WTC11 (cell line): ENCODE data around the gene STK24. TPM values are rescaled to one million over a fixed set of nuclear protein-coding genes. Genes with fewer than 3 reads are reported as not detected.

ENCODE experiments used
- ATAC-seq: fragments of 200-7000 bp; cut with Tn5 transposase; 2 replicates; pipeline ENCODE4 v1.10.0; 2021; ENCODE audit warnings: mild to moderate bottlenecking, moderate library complexity
- CTCF ChIA-PET: fragments of 300-600 bp; sonication (Branson Sonifier 250); formaldehyde crosslinking; loops from one replicate; lab custom pipeline; 2021; ENCODE audit warnings: antibody characterized with exemption; lab: Charles Lee
- POLR2A ChIA-PET: fragments of 350-600 bp; sonication (Branson Sonifier 250); formaldehyde crosslinking; loops from one replicate; lab custom pipeline; 2021; ENCODE audit warnings: antibody characterized with exemption; lab: Charles Lee
- DNase-seq: peaks from one replicate; pipeline ENCODE4 v3.0.0; 2021; ENCODE audit warnings: low spot score
- H3K27ac Mint-ChIP-seq: 2 replicates; pipeline ENCODE4 v1.8.0; 2021; ENCODE audit warnings: mixed read lengths
- H3K27me3 Mint-ChIP-seq: 2 replicates; pipeline ENCODE4 v1.8.0; 2021; ENCODE audit warnings: low read depth, mild to moderate bottlenecking, moderate library complexity, mixed read lengths
- H3K36me3 Mint-ChIP-seq: 2 replicates; pipeline ENCODE4 v1.8.0; 2021; ENCODE audit warnings: mixed read lengths
- H3K4me1 Mint-ChIP-seq: 2 replicates; pipeline ENCODE4 v1.8.0; 2022; ENCODE audit warnings: mixed read lengths
- H3K4me3 Mint-ChIP-seq: 2 replicates; pipeline ENCODE4 v1.8.0; 2021; ENCODE audit warnings: mild to moderate bottlenecking, moderate library complexity, mixed read lengths
- H3K9me3 Mint-ChIP-seq: 2 replicates; pipeline ENCODE4 v1.8.0; 2021; ENCODE audit warnings: mixed read lengths
- AFF4 ChIP-seq: sonication (generic); formaldehyde crosslinking; IDR thresholded peaks from 2 replicates; pipeline ENCODE4 v1.8.1; 2023; ENCODE audit warnings: mild to moderate bottlenecking, missing genetic modification reagents, borderline replicate concordance
- ATF1 ChIP-seq: sonication (generic); formaldehyde crosslinking; IDR thresholded peaks from 2 replicates; pipeline ENCODE4 v1.8.1; 2023; ENCODE audit warnings: mild to moderate bottlenecking, moderate library complexity, missing genetic modification reagents
- ELF4 ChIP-seq: sonication (generic); formaldehyde crosslinking; IDR thresholded peaks from 2 replicates; pipeline ENCODE4 v1.8.1; 2022; ENCODE audit warnings: low read depth, mild to moderate bottlenecking, moderate library complexity, missing genetic modification reagents
- GABPB1 ChIP-seq: sonication (generic); formaldehyde crosslinking; IDR thresholded peaks from 2 replicates; pipeline ENCODE4 v1.8.1; 2023; ENCODE audit warnings: mild to moderate bottlenecking, missing genetic modification reagents
- IRF2 ChIP-seq: sonication (generic); formaldehyde crosslinking; IDR thresholded peaks from 2 replicates; pipeline ENCODE4 v1.8.0; 2022; ENCODE audit warnings: low read depth, missing genetic modification reagents, borderline replicate concordance
- KAT7 ChIP-seq: sonication (generic); formaldehyde crosslinking; IDR thresholded peaks from 2 replicates; pipeline ENCODE4 v1.8.1; 2023; ENCODE audit warnings: missing genetic modification reagents, mild to moderate bottlenecking, borderline replicate concordance
- NR3C1 ChIP-seq: sonication (generic); formaldehyde crosslinking; conservative IDR thresholded peaks from 2 replicates; pipeline ENCODE4 v1.8.1; 2023; ENCODE audit warnings: low read depth, mild to moderate bottlenecking, missing genetic modification reagents
- SMAD4 ChIP-seq: sonication (generic); formaldehyde crosslinking; IDR thresholded peaks from 2 replicates; pipeline ENCODE4 v1.8.0; 2022; ENCODE audit warnings: mild to moderate bottlenecking, missing genetic modification reagents
- ZNF138 ChIP-seq: sonication (generic); formaldehyde crosslinking; conservative IDR thresholded peaks from 2 replicates; pipeline ENCODE4 v1.8.1; 2022; ENCODE audit warnings: mild to moderate bottlenecking, moderate library complexity, missing genetic modification reagents
- total RNA-seq: library from RNA; stranded (reverse); gene quantifications from 3 replicates; pipeline ENCODE4 v1.2.3, GENCODE V29; 2021
- TF ChIP-seq, protein P1 (sequence below): sonication (generic); formaldehyde crosslinking; IDR thresholded peaks from 2 replicates; pipeline ENCODE4 v1.8.1; 2023; ENCODE audit warnings: mild to moderate bottlenecking, missing genetic modification reagents, moderate library complexity
- TF ChIP-seq, protein P2 (sequence below): sonication (generic); formaldehyde crosslinking; IDR thresholded peaks from 2 replicates; pipeline ENCODE4 v1.8.0; 2023; ENCODE audit warnings: missing genetic modification reagents, mild to moderate bottlenecking, borderline replicate concordance

The STK24 gene
- total RNA-seq, 1 experiment from 2014 or later: 138 TPM

GRCh38 chr13:98416408-98416807 lies 160.5 kb downstream of the STK24 start:
- CTCF ChIA-PET: interaction anchor here (1.0 to 1.4 kb wide), 2 partner anchors 29 to 383 kb away, joined by 3 to 4 read pairs; no protein-coding TSS in a partner anchor
- H3K9me3 Mint-ChIP-seq: no peaks in the 10 kb centered on the region
- no peak overlapping the region for H3K27ac Mint-ChIP-seq
- POLR2A ChIA-PET: no interaction called here
- no peaks in the 10 kb centered on the region for H3K4me1 Mint-ChIP-seq
- H3K36me3 Mint-ChIP-seq: peaks cover 35% of the 10 kb centered on the region
- H3K4me3 Mint-ChIP-seq: no peak overlapping the region
- ATAC-seq: no peak
- no peaks in the 10 kb centered on the region for H3K27me3 Mint-ChIP-seq
- no peak for DNase-seq
- TF ChIP-seq ELF4 (CRISPR knock-in tag): no peak
- TF ChIP-seq KAT7: no peak
- TF ChIP-seq NR3C1 (CRISPR knock-in tag): no peak
- no peak for TF ChIP-seq IRF2 (CRISPR knock-in tag)
- TF ChIP-seq, protein P1, sequence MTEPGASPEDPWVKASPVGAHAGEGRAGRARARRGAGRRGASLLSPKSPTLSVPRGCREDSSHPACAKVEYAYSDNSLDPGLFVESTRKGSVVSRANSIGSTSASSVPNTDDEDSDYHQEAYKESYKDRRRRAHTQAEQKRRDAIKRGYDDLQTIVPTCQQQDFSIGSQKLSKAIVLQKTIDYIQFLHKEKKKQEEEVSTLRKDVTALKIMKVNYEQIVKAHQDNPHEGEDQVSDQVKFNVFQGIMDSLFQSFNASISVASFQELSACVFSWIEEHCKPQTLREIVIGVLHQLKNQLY (CRISPR knock-in tag): no peak

- no peak overlapping the region for H3K27ac Mint-ChIP-seq
- ChIA-PET CTCF (interaction anchor here (1.4 to 1.5 kb wide), 3 partner anchors 10 to 311 kb away, joined by 3 to 8 read pairs (median 4); no protein-coding TSS in a partner anchor), POLR2A (no interaction called here)
- H3K9me3 Mint-ChIP-seq: no peaks in the 10 kb centered on the region
- no peaks in the 10 kb centered on the region for H3K4me1 Mint-ChIP-seq
- H3K36me3 Mint-ChIP-seq: peaks cover 32% of the 10 kb centered on the region
- H3K27me3 Mint-ChIP-seq: no peaks in the 10 kb centered on the region
- TF ChIP-seq, protein P1 (CRISPR knock-in tag): no peak
- TF ChIP-seq ZNF138: no peak
- TF ChIP-seq, protein P2, sequence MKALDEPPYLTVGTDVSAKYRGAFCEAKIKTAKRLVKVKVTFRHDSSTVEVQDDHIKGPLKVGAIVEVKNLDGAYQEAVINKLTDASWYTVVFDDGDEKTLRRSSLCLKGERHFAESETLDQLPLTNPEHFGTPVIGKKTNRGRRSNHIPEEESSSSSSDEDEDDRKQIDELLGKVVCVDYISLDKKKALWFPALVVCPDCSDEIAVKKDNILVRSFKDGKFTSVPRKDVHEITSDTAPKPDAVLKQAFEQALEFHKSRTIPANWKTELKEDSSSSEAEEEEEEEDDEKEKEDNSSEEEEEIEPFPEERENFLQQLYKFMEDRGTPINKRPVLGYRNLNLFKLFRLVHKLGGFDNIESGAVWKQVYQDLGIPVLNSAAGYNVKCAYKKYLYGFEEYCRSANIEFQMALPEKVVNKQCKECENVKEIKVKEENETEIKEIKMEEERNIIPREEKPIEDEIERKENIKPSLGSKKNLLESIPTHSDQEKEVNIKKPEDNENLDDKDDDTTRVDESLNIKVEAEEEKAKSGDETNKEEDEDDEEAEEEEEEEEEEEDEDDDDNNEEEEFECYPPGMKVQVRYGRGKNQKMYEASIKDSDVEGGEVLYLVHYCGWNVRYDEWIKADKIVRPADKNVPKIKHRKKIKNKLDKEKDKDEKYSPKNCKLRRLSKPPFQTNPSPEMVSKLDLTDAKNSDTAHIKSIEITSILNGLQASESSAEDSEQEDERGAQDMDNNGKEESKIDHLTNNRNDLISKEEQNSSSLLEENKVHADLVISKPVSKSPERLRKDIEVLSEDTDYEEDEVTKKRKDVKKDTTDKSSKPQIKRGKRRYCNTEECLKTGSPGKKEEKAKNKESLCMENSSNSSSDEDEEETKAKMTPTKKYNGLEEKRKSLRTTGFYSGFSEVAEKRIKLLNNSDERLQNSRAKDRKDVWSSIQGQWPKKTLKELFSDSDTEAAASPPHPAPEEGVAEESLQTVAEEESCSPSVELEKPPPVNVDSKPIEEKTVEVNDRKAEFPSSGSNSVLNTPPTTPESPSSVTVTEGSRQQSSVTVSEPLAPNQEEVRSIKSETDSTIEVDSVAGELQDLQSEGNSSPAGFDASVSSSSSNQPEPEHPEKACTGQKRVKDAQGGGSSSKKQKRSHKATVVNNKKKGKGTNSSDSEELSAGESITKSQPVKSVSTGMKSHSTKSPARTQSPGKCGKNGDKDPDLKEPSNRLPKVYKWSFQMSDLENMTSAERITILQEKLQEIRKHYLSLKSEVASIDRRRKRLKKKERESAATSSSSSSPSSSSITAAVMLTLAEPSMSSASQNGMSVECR (CRISPR knock-in tag): no peak
- TF ChIP-seq GABPB1 (CRISPR knock-in tag): no peak
- TF ChIP-seq SMAD4 (CRISPR knock-in tag): no peak
- no peak overlapping the region for H3K4me3 Mint-ChIP-seq
- no peak for DNase-seq
- no peak for ATAC-seq
Measured at GRCh38 chr13:98415326-98416070, 161.4 kb downstream of the STK24 start.

- TF ChIP-seq ATF1 (CRISPR knock-in tag) (no peak), AFF4 (CRISPR knock-in tag) (no peak)
- no peak overlapping the region for H3K27ac Mint-ChIP-seq
- DNase-seq (no peak), ATAC-seq (no peak; the same call in 1 of the 2 replicates)
- H3K4me3 Mint-ChIP-seq: no peak overlapping the region
- no peaks in the 10 kb centered on the region for H3K4me1 Mint-ChIP-seq
- H3K36me3 Mint-ChIP-seq: peaks cover 41% of the 10 kb centered on the region
- POLR2A ChIA-PET: no interaction called here
- CTCF ChIA-PET: interaction anchor here (1.0 to 1.5 kb wide), 5 partner anchors 9 to 380 kb away, joined by 3 to 8 read pairs (median 3); no protein-coding TSS in a partner anchor
- no peaks in the 10 kb centered on the region for H3K27me3 Mint-ChIP-seq
- no peaks in the 10 kb centered on the region for H3K9me3 Mint-ChIP-seq
Measured at GRCh38 chr13:98413796-98414195, 163.1 kb downstream of the STK24 start.
